ENCODE data around the gene NRG2.

The NRG2 gene

GRCh38 chr5:140017397-140018095, 25.6 kb downstream of the NRG2 start:
- Histone ChIP-seq H3K4me1 (ENCODE audit: control insufficient read depth, low read depth, low read length) (no peaks in the 10 kb centered on the region), H2BK15ac (replicated peaks; ENCODE audit: low read depth) (no peak overlapping the region), H3K18ac (ENCODE audit: low read length) (no peak overlapping the region), H3K4me3 (ENCODE audit: low read length) (no peak overlapping the region), H3K36me3 (ENCODE audit: control insufficient read depth, insufficient read depth, low read length) (no peaks in the 10 kb centered on the region), H3K27ac (ENCODE audit: low read depth, low read length) (no peak overlapping the region), H3K79me2 (ENCODE audit: control insufficient read depth, insufficient read depth, low read length) (no peaks in the 10 kb centered on the region), H2BK120ac (ENCODE audit: low read depth, low read length) (no peak overlapping the region), H3K4ac (ENCODE audit: low read depth, low read length) (no peak overlapping the region), H3K23ac (ENCODE audit: low read length) (peak overlapping the region; percentile 32), H2AK5ac (ENCODE audit: low read length) (no peak overlapping the region), H3K4me2 (ENCODE audit: low read length) (no peak overlapping the region), H4K5ac (ENCODE audit: low read length) (no peak overlapping the region), H3K79me1 (ENCODE audit: low read length) (no peaks in the 10 kb centered on the region), H4K8ac (ENCODE audit: low read depth, low read length) (no peak overlapping the region), H3K27me3 (ENCODE audit: insufficient read depth, low read length, poor library complexity) (peaks cover 3% of the 10 kb centered on the region), H3K9ac (ENCODE audit: low read length) (no peak overlapping the region), H2BK5ac (ENCODE audit: low read length) (no peak overlapping the region), H3K56ac (ENCODE audit: low read length) (no peak overlapping the region)
- WGBS (ENCODE audit: extremely low coverage, insufficient coverage, low lambda C conversion rate): 100% methylated on average over 5 of the region's 9 CpGs
- no peak for DNase-seq

DNA sequence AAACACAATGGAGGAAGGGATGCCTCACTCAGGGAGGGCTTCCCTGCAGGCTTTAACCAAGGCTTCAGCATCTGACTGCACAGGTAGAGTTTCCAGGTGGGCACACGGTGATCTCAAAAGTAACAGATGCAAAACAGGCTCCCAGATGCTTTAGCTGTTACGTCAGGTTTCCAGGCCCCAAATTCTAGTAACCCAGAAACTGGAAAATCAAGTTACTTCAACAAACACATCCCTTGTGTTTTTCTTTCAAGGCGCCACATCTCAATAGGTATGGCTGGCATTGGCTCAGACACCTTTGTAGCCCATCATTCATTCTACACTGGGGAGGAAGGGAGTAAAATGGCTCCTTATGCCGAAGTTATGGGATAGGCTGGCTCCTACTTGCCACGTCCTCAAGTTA, 27.4 kb downstream of the NRG2 start:
- Histone ChIP-seq H3K4me2 (ENCODE audit: low read length) (no peak overlapping the region), H2BK15ac (replicated peaks; ENCODE audit: low read depth) (no peak overlapping the region), H2BK120ac (ENCODE audit: low read depth, low read length) (no peak overlapping the region), H3K79me2 (ENCODE audit: control insufficient read depth, insufficient read depth, low read length) (no peaks in the 10 kb centered on the region), H3K18ac (ENCODE audit: low read length) (no peak overlapping the region), H4K8ac (ENCODE audit: low read depth, low read length) (no peak overlapping the region), H3K4me3 (ENCODE audit: low read length) (no peak overlapping the region), H3K36me3 (ENCODE audit: control insufficient read depth, insufficient read depth, low read length) (no peaks in the 10 kb centered on the region), H2AK5ac (ENCODE audit: low read length) (no peak overlapping the region), H3K27me3 (ENCODE audit: insufficient read depth, low read length, poor library complexity) (peaks cover 3% of the 10 kb centered on the region), H2BK5ac (ENCODE audit: low read length) (no peak overlapping the region), H3K4ac (ENCODE audit: low read depth, low read length) (no peak overlapping the region), H3K79me1 (ENCODE audit: low read length) (no peaks in the 10 kb centered on the region), H4K5ac (ENCODE audit: low read length) (no peak overlapping the region), H3K9ac (ENCODE audit: low read length) (no peak overlapping the region), H3K27ac (ENCODE audit: low read depth, low read length) (no peak overlapping the region), H3K23ac (ENCODE audit: low read length) (no peak overlapping the region), H3K56ac (ENCODE audit: low read length) (no peak overlapping the region), H3K4me1 (ENCODE audit: control insufficient read depth, low read depth, low read length) (no peaks in the 10 kb centered on the region)
- no CpG with 5 or more reads among the region's 5 CpGs for WGBS (ENCODE audit: extremely low coverage, insufficient coverage, low lambda C conversion rate)
- no peak for DNase-seq

GRCh38 chr5:140014751-140015150, 28.3 kb downstream of the NRG2 start:
- peaks cover 3% of the 10 kb centered on the region for H3K27me3 ChIP-seq (ENCODE audit: insufficient read depth, low read length, poor library complexity)
- H4K8ac ChIP-seq (ENCODE audit: low read depth, low read length): no peak overlapping the region
- DNase-seq: no peak
- H2AK5ac ChIP-seq (ENCODE audit: low read length): no peak overlapping the region
- no peak overlapping the region for H3K56ac ChIP-seq (ENCODE audit: low read length)
- no CpG with 5 or more reads among the region's 2 CpGs for WGBS (ENCODE audit: extremely low coverage, insufficient coverage, low lambda C conversion rate)
- H3K4ac ChIP-seq (ENCODE audit: low read depth, low read length): no peak overlapping the region
- no peak overlapping the region for H4K5ac ChIP-seq (ENCODE audit: low read length)
- H3K18ac ChIP-seq (ENCODE audit: low read length): no peak overlapping the region
- H3K79me1 ChIP-seq (ENCODE audit: low read length): no peaks in the 10 kb centered on the region
- no peak overlapping the region for H3K9ac ChIP-seq (ENCODE audit: low read length)
- no peak overlapping the region for H2BK120ac ChIP-seq (ENCODE audit: low read depth, low read length)
- H2BK15ac ChIP-seq (replicated peaks; ENCODE audit: low read depth): no peak overlapping the region
- no peak overlapping the region for H2BK5ac ChIP-seq (ENCODE audit: low read length)
- H3K36me3 ChIP-seq (ENCODE audit: control insufficient read depth, insufficient read depth, low read length): no peaks in the 10 kb centered on the region
- H3K79me2 ChIP-seq (ENCODE audit: control insufficient read depth, insufficient read depth, low read length): no peaks in the 10 kb centered on the region
- H3K4me1 ChIP-seq (ENCODE audit: control insufficient read depth, low read depth, low read length): no peaks in the 10 kb centered on the region
- H3K27ac ChIP-seq (ENCODE audit: low read depth, low read length): no peak overlapping the region
- H3K23ac ChIP-seq (ENCODE audit: low read length): no peak overlapping the region
- H3K4me3 ChIP-seq (ENCODE audit: low read length): no peak overlapping the region
- no peak overlapping the region for H3K4me2 ChIP-seq (ENCODE audit: low read length)

DNA sequence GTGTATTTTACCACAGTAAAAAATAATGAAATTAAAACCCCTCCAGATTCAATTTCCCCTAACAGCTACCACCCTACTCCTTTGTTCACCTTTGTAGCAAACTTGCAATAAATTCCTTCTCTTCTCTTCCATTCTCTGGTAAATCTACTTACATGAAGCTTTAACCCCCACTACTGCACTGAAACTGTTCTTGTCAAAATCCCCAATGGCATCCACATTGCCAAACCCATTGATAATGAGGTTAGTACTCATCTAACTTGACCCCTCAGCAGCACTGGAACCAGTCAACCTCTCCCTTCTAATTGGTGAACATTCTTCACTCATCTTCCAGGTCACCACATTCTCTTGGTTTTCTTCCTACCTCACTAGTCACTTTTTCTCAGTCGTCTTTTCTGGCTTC, 29.6 kb downstream of the NRG2 start:
- H3K79me2 ChIP-seq (ENCODE audit: control insufficient read depth, insufficient read depth, low read length): no peaks in the 10 kb centered on the region
- H3K56ac ChIP-seq (ENCODE audit: low read length): no peak overlapping the region
- H3K4me1 ChIP-seq (ENCODE audit: control insufficient read depth, low read depth, low read length): no peaks in the 10 kb centered on the region
- no peak overlapping the region for H3K4me2 ChIP-seq (ENCODE audit: low read length)
- peaks cover 3% of the 10 kb centered on the region for H3K27me3 ChIP-seq (ENCODE audit: insufficient read depth, low read length, poor library complexity)
- no peak overlapping the region for H4K5ac ChIP-seq (ENCODE audit: low read length)
- no peak overlapping the region for H2BK5ac ChIP-seq (ENCODE audit: low read length)
- H4K8ac ChIP-seq (ENCODE audit: low read depth, low read length): no peak overlapping the region
- no peak for DNase-seq
- no peak overlapping the region for H3K4me3 ChIP-seq (ENCODE audit: low read length)
- no peak overlapping the region for H3K23ac ChIP-seq (ENCODE audit: low read length)
- H3K79me1 ChIP-seq (ENCODE audit: low read length): no peaks in the 10 kb centered on the region
- H3K27ac ChIP-seq (ENCODE audit: low read depth, low read length): no peak overlapping the region
- no peak overlapping the region for H2BK120ac ChIP-seq (ENCODE audit: low read depth, low read length)
- H3K4ac ChIP-seq (ENCODE audit: low read depth, low read length): no peak overlapping the region
- H3K9ac ChIP-seq (ENCODE audit: low read length): no peak overlapping the region
- no peaks in the 10 kb centered on the region for H3K36me3 ChIP-seq (ENCODE audit: control insufficient read depth, insufficient read depth, low read length)
- no peak overlapping the region for H2AK5ac ChIP-seq (ENCODE audit: low read length)
- H3K18ac ChIP-seq (ENCODE audit: low read length): no peak overlapping the region
- H2BK15ac ChIP-seq (replicated peaks; ENCODE audit: low read depth): no peak overlapping the region
- WGBS (ENCODE audit: extremely low coverage, insufficient coverage, low lambda C conversion rate): no CpG with 5 or more reads among the region's 1 CpG

GRCh38 chr5:140012443-140012842, 30.7 kb downstream of the NRG2 start:
- Histone ChIP-seq H2BK120ac (ENCODE audit: low read depth, low read length) (no peak overlapping the region), H2AK5ac (ENCODE audit: low read length) (no peak overlapping the region), H3K27me3 (ENCODE audit: insufficient read depth, low read length, poor library complexity) (peaks cover 3% of the 10 kb centered on the region), H3K56ac (ENCODE audit: low read length) (no peak overlapping the region), H3K4me2 (ENCODE audit: low read length) (no peak overlapping the region), H4K8ac (ENCODE audit: low read depth, low read length) (no peak overlapping the region), H4K5ac (ENCODE audit: low read length) (no peak overlapping the region), H3K18ac (ENCODE audit: low read length) (no peak overlapping the region), H2BK15ac (replicated peaks; ENCODE audit: low read depth) (no peak overlapping the region), H3K36me3 (ENCODE audit: control insufficient read depth, insufficient read depth, low read length) (no peaks in the 10 kb centered on the region), H3K79me1 (ENCODE audit: low read length) (no peaks in the 10 kb centered on the region), H3K4me3 (ENCODE audit: low read length) (no peak overlapping the region), H3K4me1 (ENCODE audit: control insufficient read depth, low read depth, low read length) (no peaks in the 10 kb centered on the region), H3K23ac (ENCODE audit: low read length) (no peak overlapping the region), H3K9ac (ENCODE audit: low read length) (no peak overlapping the region), H3K27ac (ENCODE audit: low read depth, low read length) (no peak overlapping the region), H3K79me2 (ENCODE audit: control insufficient read depth, insufficient read depth, low read length) (no peaks in the 10 kb centered on the region), H3K4ac (ENCODE audit: low read depth, low read length) (no peak overlapping the region), H2BK5ac (ENCODE audit: low read length) (no peak overlapping the region)
- no peak for DNase-seq
- no CpG with 5 or more reads among the region's 1 CpG for WGBS (ENCODE audit: extremely low coverage, insufficient coverage, low lambda C conversion rate)

GRCh38 chr5:140011297-140011802, 31.7 kb downstream of the NRG2 start:
- WGBS (ENCODE audit: extremely low coverage, insufficient coverage, low lambda C conversion rate): no CpG with 5 or more reads among the region's 3 CpGs
- no peaks in the 10 kb centered on the region for H3K79me1 ChIP-seq (ENCODE audit: low read length)

More at GRCh38 chr5:140011297-140011802, 31.7 kb downstream of the NRG2 start:
- Histone ChIP-seq H2BK120ac (ENCODE audit: low read depth, low read length) (no peak overlapping the region), H3K23ac (ENCODE audit: low read length) (no peak overlapping the region), H3K9ac (ENCODE audit: low read length) (no peak overlapping the region), H2AK5ac (ENCODE audit: low read length) (no peak overlapping the region), H3K27me3 (ENCODE audit: insufficient read depth, low read length, poor library complexity) (peaks cover 3% of the 10 kb centered on the region), H3K36me3 (ENCODE audit: control insufficient read depth, insufficient read depth, low read length) (no peaks in the 10 kb centered on the region), H3K4me2 (ENCODE audit: low read length) (no peak overlapping the region), H2BK5ac (ENCODE audit: low read length) (no peak overlapping the region), H3K56ac (ENCODE audit: low read length) (no peak overlapping the region), H3K18ac (ENCODE audit: low read length) (no peak overlapping the region), H3K4me3 (ENCODE audit: low read length) (no peak overlapping the region), H3K4ac (ENCODE audit: low read depth, low read length) (no peak overlapping the region), H3K4me1 (ENCODE audit: control insufficient read depth, low read depth, low read length) (no peaks in the 10 kb centered on the region), H4K5ac (ENCODE audit: low read length) (no peak overlapping the region), H3K79me2 (ENCODE audit: control insufficient read depth, insufficient read depth, low read length) (no peaks in the 10 kb centered on the region), H4K8ac (ENCODE audit: low read depth, low read length) (no peak overlapping the region), H2BK15ac (replicated peaks; ENCODE audit: low read depth) (no peak overlapping the region), H3K27ac (ENCODE audit: low read depth, low read length) (no peak overlapping the region)
- no peak for DNase-seq

Data from mesendoderm (in vitro differentiated cells).